ENCODE measurements around the gene DGAT2.

DNA sequence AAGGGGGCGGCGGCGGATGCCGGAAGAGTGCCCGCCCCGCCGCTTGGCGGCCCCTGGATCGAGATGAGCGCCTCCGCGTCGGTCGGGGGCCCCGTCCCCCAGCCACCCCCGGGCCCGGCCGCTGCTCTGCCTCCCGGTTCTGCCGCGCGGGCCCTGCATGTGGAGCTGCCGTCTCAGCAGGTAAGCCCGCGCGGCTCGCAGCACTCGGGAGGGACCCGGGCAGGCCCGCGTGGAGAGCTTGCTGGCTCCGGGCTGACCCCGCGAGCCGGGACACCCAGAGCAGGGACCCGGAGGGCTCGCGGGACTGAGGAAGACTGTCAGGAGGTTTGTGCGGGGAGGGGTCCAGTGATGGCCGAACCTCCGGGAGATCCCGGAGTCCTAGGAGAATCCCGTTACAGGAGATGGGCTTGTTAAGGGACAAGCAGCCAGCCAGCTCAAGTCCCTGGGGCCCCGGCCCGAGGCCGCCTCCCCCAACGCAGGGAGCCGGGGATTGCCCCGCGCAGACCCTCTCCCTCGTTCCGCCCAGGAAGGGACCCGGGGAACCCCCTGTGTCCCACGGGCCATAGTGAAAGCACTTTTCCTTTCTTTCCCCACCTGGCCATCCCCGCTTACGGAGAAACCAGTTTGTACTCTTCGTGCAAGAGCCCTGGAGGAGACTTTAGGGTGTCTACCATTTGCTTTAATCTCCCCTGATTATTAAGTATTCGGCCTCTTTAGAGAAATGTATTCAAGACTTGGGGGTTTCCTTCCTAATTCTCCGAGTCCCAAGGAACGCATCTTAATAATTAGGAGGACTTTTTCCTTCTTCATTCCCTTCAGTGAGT lies 47.0 kb downstream of the DGAT2 start:
- TF ChIP-seq PRDM15 (CRISPR knock-in tag; IDR thresholded peaks at IDR 0.05) (no peak), ZNF121 (CRISPR knock-in tag; IDR thresholded peaks at IDR 0.05) (no peak)

Data from WTC11 (cell line).